OCI-LY1 (cell line): Measurements from ENCODE around the gene ENG.

Source experiments
- EZH2 ChIP-seq: fragments of 200-600 bp; sonication (generic), shearing (Covaris generic); IDR thresholded peaks from 2 replicates; pipeline ENCODE4 v1.8.0; 2017; ENCODE audit warnings: borderline replicate concordance, mixed run types, mild to moderate bottlenecking, antibody characterized with exemption, low read length, moderate library complexity, mixed read lengths
- TF ChIP-seq, protein P1 (sequence below): fragments of 200-600 bp; sonication (generic), shearing (Covaris generic); IDR thresholded peaks from 2 replicates; pipeline ENCODE4 v1.5.1; 2017; ENCODE audit warnings: mild to moderate bottlenecking, antibody characterized with exemption, low read length, moderate library complexity, mixed read lengths

DNA sequence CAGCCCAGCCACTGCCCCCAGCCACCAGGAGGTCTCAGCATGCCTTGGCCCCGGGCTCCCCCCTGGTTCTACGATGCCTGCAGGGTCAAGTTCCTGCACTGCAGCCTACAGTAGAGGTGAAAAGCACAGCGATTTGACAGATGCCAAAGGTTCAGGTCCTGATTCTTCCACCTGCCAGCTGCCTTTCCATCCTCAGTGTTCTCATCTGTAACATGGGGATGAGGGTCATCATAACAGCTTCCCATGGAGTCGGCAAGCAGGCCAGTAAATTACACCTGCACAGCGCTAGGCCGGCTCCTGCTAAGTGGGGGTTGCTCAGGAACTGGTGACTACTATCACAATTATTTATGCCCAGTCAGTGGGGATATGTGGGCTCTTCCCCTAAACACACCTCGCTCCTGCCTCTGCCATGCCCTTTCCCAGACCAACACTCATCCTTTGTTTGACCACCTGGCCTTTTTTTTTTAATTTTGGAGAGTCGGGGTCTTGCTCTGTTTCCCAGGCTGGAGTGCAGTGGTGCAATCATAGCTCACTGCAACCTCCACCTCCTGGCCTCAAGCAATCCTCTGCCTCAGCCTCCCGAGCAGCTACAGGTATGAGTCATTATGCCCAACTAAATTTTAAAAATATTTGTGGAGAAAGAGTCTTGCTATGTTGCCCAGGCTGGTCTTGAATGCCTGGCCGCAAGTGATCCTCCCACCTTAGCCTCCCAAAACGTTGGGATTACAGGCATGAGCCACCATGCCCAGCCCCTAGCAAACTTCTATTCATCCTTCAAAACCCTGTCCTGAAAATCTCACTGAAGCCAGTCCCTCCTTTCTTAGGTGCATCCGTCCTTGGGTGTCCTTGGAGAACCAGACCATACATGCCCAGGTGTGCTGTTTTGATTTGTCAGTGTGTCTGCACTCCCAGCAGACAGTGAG is 6.4 kb downstream of the ENG start:
- TF ChIP-seq, protein P1, sequence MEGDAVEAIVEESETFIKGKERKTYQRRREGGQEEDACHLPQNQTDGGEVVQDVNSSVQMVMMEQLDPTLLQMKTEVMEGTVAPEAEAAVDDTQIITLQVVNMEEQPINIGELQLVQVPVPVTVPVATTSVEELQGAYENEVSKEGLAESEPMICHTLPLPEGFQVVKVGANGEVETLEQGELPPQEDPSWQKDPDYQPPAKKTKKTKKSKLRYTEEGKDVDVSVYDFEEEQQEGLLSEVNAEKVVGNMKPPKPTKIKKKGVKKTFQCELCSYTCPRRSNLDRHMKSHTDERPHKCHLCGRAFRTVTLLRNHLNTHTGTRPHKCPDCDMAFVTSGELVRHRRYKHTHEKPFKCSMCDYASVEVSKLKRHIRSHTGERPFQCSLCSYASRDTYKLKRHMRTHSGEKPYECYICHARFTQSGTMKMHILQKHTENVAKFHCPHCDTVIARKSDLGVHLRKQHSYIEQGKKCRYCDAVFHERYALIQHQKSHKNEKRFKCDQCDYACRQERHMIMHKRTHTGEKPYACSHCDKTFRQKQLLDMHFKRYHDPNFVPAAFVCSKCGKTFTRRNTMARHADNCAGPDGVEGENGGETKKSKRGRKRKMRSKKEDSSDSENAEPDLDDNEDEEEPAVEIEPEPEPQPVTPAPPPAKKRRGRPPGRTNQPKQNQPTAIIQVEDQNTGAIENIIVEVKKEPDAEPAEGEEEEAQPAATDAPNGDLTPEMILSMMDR, result no peak
- no peak for TF ChIP-seq EZH2
